ENCODE data around the gene PSMD13.

The PSMD13 gene

DNA sequence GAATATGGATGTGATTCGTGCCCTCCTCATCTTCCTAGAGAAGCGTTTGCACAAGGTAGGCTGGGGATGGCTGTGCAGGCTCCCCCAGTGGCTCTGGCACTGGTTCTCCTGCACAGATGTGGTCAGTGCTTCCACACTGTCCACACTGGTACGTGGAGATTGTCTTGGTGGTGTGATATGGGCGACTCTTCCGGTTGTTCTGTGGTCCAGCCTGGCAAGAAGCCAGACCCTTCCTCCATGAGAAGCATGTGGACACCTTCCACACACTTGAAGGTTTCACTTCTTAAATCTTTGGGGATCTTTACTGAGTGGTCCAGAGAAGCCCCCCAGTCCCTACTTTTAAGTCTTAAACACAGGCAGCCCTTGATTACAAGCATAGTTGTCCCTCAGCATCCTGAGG is 25.5 kb upstream of the PSMD13 start:
- TF ChIP-seq GATA3 (IDR thresholded peaks at IDR 0.05; ENCODE audit: low read depth, low read length) (no peak), GATA2 (IDR thresholded peaks at IDR 0.05; ENCODE audit: low read depth, low read length) (no peak)

DNA sequence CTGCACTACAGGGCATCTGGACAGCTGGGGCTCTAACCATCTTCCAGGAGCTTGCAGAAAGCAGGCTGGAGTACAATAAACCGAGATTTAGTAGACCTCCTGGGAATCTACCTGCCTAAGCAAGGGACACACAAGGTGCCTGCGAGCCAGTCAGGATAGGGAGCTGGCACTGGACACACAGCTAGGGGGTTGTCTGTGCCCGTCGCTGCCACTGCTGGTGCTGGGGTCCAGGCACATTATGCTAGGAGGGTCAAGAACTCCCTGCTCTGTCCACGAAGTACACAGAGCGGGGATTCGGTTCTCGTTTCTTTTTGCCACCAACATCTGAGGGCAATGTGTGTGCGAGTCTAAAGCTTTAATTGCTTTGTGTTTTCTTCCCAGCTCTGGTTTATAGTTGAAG is 25.0 kb upstream of the PSMD13 start:
- TF ChIP-seq GATA3 (IDR thresholded peaks at IDR 0.05; ENCODE audit: low read depth, low read length) (no peak), GATA2 (IDR thresholded peaks at IDR 0.05; ENCODE audit: low read depth, low read length) (no peak)

DNA sequence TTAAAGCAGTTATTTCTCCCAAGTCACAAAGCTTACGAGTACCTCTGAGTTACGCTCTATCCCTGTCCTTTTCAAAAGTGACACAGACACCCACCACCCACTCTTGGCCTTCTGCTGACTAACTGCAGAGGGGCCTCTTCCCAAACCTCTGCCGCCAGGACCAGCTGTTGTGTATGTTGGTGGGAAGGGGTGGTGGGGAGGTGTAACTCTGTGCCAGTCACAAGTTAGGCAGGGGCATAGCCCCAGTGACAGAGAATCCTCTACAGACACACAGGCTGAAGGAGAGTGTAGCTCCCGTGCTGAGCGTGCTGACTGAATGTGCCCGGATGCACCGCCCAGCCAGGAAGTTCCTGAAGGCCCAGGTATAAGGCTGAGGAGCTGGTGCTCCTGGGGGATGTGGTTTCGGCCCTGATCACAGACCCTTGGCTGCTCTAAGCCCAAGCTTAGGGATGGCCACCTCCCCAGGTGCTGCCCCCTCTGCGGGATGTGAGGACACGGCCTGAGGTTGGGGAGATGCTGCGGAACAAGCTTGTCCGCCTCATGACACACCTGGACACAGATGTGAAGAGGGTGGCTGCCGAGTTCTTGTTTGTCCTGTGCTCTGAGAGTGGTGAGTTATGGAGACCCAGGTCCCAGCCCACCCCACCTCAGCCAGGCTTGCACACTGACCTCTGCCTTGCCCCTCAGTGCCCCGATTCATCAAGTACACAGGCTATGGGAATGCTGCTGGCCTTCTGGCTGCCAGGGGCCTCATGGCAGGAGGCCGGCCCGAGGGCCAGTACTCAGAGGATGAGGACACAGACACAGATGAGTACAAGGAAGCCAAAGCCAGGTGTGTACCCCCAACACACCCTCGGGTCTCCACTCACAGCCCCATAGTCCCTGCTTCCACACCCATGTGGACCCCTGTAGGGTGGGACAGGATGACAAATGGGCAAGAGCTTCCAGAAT is 24.4 kb upstream of the PSMD13 start:
- no peak for TF ChIP-seq GATA3 (IDR thresholded peaks at IDR 0.05; ENCODE audit: low read depth, low read length)
- TF ChIP-seq GATA2 (IDR thresholded peaks at IDR 0.05; ENCODE audit: low read depth, low read length) = no peak

DNA sequence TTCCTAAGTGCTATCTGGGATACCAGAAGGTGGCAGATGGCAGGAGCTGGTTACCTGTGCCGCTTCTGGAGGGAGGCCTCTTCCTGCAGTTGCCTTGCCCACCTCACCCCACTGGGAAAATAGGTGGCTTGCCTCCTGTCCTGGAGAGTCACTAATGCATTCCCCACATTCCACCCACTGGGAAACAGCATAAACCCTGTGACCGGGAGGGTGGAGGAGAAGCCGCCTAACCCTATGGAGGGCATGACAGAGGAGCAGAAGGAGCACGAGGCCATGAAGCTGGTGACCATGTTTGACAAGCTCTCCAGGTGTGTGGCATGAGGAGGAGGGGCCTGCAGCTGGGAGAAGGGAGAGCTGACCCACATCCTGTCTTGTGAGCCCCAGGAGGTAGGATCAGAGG is 23.7 kb upstream of the PSMD13 start:
- no peak for TF ChIP-seq GATA2 (IDR thresholded peaks at IDR 0.05; ENCODE audit: low read depth, low read length)
- TF ChIP-seq GATA3 (IDR thresholded peaks at IDR 0.05; ENCODE audit: low read depth, low read length) = no peak

DNA sequence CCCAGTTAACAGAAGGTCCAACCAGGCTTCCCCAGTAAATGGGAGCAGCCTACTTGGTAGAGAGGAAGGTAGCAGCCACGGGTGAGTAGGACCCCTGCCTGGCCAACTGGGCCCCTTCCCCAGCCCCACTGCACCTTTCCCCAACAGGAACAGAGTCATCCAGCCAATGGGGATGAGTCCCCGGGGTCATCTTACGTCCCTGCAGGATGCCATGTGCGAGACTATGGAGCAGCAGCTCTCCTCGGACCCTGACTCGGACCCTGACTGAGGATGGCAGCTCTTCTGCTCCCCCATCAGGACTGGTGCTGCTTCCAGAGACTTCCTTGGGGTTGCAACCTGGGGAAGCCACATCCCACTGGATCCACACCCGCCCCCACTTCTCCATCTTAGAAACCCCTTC is 22.7 kb upstream of the PSMD13 start:
- TF ChIP-seq GATA3 (IDR thresholded peaks at IDR 0.05; ENCODE audit: low read depth, low read length) = no peak
- TF ChIP-seq GATA2 (IDR thresholded peaks at IDR 0.05; ENCODE audit: low read depth, low read length) = no peak

DNA sequence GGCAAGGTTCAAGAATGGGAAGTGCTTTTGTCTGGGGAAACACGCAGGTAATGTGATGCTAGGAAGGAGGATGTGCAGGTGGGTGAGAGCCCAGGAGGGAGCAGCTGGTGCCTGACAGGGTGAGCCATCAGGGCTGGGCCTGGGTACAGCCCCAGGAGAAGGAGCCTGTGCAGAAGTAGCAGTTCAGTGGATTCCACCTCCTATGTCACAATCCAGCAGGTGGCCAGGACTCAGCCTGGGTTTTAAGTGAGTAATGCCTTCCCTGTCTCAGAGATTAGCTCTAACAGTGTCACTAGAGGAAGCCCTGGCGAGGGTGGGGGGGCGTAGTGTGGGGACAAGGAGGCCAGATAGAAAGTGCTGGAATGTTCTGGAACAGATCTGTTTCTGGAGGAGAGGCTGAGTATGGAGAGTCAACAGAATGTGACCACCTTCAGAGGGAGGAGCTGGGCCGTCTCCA is 21.2 kb upstream of the PSMD13 start:
- TF ChIP-seq GATA3 (IDR thresholded peaks at IDR 0.05; ENCODE audit: low read depth, low read length) (no peak), GATA2 (IDR thresholded peaks at IDR 0.05; ENCODE audit: low read depth, low read length) (no peak)

DNA sequence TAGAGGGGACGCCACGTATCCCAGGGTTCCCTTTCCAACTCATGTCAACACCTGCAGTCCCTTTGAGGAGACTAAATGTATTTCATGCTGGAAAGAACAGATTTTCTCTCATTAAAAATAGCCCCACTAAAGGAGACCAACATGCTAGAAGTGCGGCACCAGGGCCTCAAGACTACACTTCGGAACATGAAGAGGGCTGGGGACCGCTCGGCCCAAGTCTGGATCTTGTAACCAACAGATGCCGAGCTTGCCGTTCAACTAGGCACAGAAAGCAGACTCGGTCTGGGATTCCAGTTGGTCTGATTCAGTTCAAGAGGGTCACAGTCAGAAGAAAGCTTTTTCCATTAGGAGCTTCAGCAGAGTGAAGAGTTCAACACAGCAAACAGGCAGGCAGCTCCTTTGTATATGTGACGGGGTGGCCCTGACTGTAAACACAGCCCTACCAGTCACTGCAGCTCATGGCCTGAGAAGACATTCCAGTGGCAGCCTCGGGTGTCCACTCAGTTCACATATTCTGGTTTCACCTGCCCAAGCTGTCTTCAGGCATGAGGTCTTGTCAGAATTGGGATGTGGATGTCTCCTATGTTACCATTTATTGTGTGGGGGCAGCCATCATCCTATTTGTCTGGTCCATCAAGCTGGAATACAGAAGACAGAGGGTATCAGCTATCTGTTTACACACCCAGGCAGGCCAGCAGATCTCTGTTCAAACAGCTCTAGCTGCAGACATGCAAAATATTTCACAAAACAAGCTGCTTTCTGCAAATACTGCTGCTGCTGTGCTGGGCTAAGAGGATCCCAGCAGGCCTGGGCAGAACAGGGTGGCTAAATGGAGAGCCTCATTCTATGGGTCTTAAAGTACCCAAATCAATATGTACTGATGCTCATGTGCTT is 20.4 kb upstream of the PSMD13 start:
- TF ChIP-seq GATA2 (IDR thresholded peaks at IDR 0.05; ENCODE audit: low read depth, low read length) (no peak), GATA3 (IDR thresholded peaks at IDR 0.05; ENCODE audit: low read depth, low read length) (no peak)

DNA sequence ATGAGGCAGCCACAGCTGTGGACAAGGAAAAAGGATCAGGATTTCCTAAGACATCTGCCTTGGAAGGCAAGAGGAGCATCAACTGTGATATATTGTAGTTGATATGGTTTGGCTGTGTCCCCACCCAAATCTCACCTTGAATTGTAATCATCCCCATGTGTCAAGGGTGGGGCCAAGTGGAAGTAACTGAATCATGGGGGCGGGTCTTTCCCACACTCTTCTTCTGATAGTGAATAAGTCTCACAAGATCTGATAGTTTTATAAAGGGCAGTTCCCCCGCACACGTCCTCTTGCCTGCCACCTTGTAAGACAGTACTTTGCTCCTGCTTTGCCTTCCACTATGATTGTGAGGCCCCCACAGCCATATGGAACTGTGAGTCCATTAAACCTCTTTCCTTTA is 19.1 kb upstream of the PSMD13 start:
- no peak for TF ChIP-seq GATA3 (IDR thresholded peaks at IDR 0.05; ENCODE audit: low read depth, low read length)
- no peak for TF ChIP-seq GATA2 (IDR thresholded peaks at IDR 0.05; ENCODE audit: low read depth, low read length)

DNA sequence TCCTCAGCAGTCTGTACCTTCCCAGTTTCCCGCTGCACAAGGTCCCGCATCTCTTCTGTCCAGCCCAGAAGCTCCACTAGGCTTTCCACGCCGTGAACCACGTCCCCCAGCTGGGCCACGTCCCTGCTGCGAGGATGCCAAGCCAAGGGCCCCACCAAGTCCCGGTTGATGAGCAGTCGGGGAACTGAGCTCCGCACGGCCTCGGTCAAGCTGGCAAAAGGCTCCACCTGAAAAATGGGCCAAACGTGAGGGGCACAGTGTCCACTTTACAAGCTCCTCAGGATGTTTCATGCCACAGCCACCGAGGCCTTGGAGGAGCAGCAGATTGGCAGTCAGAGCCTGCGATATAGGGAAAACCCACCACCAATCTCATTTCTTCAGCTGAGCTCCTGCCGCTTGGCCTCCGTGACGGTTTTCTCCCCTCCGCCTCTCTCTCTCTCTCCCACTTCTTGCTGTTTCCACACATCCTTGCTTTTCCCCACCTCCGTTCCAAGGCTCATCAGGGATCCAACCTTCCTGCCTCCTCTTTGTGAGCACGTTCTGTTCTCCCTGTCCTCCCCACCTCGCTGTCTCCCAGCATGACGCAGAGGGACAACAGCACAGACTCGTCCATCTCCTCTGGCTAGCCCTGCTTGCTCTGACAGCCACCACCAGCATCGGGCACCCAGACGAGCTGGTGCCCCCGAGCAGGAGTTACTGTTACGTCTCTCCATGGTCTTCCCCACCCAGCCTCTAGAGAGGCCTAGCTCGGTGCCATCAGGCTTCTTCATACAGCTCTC is 17.8 kb upstream of the PSMD13 start:
- TF ChIP-seq GATA2 (IDR thresholded peaks at IDR 0.05; ENCODE audit: low read depth, low read length) (no peak), GATA3 (IDR thresholded peaks at IDR 0.05; ENCODE audit: low read depth, low read length) (no peak)

DNA sequence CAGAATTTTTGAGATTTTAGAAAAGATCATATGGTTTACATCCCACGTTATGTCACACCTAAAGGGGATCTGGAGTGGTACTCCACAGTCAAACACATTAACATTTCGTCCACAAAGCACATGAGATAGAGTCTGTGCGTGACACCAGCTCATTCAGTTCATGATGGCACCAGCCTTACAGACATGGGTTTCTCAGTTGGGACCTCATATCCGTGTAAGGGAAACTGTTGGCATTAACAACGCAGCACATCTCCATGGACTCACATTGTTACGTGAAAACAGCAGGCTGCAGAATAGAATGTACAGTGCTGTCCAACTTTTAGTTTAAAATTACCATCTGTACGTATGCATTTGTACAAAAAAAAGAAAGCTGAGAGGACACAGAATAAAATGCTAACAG is 15.2 kb upstream of the PSMD13 start:
- no peak for TF ChIP-seq GATA2 (IDR thresholded peaks at IDR 0.05; ENCODE audit: low read depth, low read length)
- no peak for TF ChIP-seq GATA3 (IDR thresholded peaks at IDR 0.05; ENCODE audit: low read depth, low read length)

DNA sequence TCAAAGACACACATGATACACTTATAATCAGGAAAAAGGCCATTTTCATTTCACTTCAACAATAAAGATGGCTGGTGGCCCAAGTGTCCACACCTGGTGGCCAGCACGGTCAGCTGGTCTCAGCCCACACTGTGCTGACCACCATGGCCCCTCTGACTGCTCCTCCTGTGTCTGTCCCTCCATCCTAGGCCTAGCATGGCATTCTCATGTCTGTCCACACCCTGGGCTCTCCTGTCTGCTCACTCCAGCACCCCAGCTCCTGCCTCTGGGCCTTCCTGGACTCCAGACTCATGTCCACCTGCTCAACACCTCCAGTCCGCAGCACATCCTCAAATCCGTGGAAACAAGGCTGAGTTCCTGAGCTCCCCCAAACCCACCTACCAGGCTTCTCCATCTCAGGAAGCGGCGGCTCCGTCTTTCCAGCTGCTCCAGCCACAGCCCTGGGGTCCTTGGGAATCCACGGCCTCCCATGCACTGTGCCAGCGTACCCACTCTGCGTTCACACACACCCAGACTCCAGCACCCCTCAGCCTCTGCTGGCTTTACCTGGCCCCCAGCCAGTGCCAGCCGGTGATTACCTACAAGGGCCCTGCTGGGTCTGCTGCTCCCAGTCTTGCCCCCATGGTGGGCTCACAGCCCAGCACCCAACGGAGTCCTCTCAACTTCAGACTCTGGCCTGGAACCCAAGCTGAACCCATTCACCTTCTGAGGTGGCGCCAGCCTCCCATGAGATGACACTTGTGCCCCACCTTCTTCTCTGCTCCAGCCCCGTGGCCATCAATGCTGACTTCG is 14.6 kb upstream of the PSMD13 start:
- TF ChIP-seq GATA2 (IDR thresholded peaks at IDR 0.05; ENCODE audit: low read depth, low read length) = no peak
- no peak for TF ChIP-seq GATA3 (IDR thresholded peaks at IDR 0.05; ENCODE audit: low read depth, low read length)

DNA sequence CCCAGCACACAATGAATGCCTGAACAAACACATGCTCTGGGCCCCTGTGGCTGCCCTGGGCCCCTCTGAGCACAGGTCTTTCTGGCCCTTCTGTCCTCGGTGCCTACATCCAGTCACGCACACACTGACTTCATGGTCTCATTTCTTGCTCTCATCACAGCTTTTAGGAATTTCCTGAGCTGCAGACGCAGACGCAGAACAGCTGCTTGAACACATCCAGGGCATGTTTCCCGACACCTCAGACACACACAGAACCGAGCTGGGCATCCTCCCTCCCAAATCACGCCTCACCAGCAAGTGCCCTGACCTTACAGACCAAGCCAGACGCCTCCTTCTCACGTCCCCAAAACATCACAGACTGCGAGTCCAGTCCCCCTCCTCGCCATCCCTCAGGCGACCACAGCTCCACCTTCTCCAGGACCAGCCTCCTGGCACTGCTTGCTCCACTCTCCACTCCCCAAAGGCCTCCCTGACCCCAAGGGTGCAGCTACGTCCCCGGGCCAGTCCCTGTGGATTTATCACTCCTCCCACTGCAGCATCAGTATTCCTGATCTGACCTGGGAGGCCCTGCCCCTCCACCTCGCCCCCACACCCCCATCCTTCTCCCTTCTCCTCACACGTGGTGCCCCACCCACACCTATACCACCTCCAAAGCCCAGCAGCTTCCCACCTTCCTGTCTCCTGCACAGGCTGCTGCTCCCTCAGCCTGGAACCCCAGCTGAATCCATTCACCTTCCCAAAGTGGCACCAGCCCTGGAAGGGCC is 13.6 kb upstream of the PSMD13 start:
- TF ChIP-seq GATA3 (IDR thresholded peaks at IDR 0.05; ENCODE audit: low read depth, low read length) = no peak
- no peak for TF ChIP-seq GATA2 (IDR thresholded peaks at IDR 0.05; ENCODE audit: low read depth, low read length)
